D721Med (cell line): ENCODE data around the gene FOXN4.

Source experiments
- DNase-seq: peaks from one replicate; pipeline ENCODE4 v3.0.0; 2011; ENCODE audit warnings: low spot score; ENCODE audit not compliant: insufficient read length
- FAIRE-seq: peaks from 2 replicates; lab custom pipeline; 2011; peaks lifted over from hg19 to GRCh38; lab: Jason Lieb, UNC
- TF ChIP-seq, protein P1 (sequence below): IDR thresholded peaks from 2 replicates; pipeline ENCODE4 v1.5.1; 2012; ENCODE audit warnings: mild to moderate bottlenecking, control low read depth; ENCODE audit not compliant: insufficient read depth; ENCODE audit errors: missing control alignments

The FOXN4 gene, protein sequence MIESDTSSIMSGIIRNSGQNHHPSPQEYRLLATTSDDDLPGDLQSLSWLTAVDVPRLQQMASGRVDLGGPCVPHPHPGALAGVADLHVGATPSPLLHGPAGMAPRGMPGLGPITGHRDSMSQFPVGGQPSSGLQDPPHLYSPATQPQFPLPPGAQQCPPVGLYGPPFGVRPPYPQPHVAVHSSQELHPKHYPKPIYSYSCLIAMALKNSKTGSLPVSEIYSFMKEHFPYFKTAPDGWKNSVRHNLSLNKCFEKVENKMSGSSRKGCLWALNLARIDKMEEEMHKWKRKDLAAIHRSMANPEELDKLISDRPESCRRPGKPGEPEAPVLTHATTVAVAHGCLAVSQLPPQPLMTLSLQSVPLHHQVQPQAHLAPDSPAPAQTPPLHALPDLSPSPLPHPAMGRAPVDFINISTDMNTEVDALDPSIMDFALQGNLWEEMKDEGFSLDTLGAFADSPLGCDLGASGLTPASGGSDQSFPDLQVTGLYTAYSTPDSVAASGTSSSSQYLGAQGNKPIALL

DNA sequence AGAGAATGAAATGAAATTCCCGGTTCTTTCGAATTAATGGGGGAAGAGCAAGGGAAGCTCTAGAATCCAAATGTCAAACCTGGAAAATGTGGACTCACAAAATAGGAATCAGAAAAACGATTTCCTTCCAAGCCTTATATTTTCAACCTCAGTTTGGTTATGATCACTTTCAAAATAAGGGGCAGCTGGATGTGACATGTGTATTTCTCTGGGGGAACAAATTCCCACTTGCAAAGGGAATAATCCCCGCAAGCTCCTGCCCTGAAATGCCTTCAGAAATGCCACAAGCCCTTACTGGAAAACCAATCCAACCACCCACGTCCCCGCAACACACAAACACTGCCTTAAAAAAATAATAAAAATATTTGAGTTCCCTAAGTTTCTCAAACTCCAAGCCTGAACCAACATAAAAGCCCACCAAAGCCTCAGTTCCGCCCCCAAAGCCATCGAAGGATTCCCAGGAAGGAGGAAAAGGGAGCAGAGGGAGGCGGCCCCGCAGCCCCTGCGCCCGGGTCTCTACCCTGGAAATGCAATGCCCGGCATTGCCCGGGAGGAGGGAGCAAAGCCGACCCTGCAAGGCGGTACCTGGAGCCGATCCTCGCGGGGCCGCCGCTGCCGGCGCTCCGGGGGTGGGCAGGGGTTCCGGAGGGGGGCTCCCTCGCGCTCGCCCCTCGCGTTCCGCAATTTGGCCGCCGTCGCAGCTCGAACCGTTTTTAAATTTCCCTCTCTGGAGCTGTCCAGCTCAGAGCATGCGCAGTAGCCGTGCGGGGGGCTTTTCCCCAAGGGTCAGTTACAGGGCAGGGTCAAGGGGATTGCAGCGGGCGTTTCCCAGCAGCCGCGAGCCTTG is at the start of gene FOXN4:
Gene FOXN4 (minus strand): TSS at position 751 of the 847 bp plus-strand sequence. CDS start 963 bp downstream, outside the sequence.
- TF ChIP-seq, protein P1, sequence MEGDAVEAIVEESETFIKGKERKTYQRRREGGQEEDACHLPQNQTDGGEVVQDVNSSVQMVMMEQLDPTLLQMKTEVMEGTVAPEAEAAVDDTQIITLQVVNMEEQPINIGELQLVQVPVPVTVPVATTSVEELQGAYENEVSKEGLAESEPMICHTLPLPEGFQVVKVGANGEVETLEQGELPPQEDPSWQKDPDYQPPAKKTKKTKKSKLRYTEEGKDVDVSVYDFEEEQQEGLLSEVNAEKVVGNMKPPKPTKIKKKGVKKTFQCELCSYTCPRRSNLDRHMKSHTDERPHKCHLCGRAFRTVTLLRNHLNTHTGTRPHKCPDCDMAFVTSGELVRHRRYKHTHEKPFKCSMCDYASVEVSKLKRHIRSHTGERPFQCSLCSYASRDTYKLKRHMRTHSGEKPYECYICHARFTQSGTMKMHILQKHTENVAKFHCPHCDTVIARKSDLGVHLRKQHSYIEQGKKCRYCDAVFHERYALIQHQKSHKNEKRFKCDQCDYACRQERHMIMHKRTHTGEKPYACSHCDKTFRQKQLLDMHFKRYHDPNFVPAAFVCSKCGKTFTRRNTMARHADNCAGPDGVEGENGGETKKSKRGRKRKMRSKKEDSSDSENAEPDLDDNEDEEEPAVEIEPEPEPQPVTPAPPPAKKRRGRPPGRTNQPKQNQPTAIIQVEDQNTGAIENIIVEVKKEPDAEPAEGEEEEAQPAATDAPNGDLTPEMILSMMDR = no peak
- FAIRE-seq (no peak), DNase-seq (no peak)

DNA sequence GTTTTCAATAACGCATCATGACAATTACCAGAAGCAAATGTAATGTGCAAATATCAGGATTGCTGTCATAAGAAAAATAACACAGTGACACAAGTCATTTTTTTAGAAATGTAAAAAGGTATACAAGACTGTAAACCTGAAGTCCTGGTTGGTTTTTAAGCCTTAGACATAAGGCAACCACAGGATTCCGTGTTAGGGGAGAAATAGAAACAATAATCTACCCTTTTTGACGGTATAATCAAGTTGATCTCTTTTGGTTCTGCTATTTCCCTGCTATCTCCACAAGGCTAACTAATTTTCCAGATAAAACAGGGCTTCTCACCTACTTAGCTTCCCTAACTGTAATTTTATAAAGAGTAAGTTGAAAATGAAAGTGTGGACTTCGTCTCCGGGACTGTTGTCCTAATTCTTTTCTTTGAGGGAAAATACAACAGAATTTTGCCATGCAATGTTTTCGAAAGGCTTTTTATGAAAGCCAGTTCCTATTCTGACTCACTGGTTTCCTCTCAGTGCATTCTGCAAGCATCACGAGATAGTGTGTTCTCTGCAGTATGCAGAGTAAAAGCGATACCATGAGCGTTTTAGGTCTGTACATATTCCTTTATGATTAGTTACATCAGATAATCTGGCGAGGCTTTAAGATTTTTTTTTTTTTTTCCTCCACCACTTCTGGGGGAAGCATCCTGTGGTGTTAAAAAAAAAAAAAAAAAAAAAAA is 49.2 kb upstream of the FOXN4 start:
- no peak for DNase-seq

DNA sequence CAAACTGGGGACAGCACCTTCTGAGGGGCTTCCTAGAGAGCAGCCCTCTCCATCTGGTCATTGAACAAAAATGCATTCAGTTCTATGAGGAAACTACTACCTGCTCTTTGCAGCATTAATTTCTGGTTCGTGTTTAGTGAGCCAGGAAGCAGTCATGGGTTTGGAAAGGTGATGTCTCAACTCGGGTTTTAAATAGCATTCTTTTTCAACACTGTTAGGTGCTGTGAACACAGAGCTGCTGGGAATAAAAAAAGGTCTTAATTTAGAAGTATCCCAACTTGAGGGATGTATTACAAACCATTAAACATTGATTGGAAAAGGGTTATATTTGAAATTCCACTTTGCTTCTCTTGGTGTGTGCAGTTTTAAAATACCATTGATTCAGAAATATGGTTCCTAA is 47.9 kb upstream of the FOXN4 start:
- DNase-seq = no peak
- TF ChIP-seq, protein P1 = no peak
- no peak for FAIRE-seq

More for the DNA sequence above, 49.2 kb upstream of the FOXN4 start:
- TF ChIP-seq, protein P1 = no peak
- no peak for FAIRE-seq

DNA sequence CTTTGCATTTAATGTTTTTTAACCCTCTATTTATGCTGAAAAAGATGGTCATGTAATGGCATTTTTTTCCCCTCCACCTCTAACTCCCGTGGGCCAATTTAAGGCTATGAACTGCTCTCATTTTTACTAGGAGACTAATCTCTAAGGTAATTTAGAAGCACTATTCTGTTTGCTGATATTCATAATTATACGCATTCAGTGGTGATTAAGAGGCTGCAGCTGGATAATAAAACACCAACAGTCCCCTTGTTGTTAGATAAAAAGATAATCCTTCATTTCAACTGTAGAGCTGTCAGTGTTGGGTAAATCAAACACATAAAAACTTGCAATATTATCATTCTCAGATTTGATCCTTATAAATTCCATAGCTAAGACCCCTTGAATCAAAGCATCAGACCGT is 47.5 kb upstream of the FOXN4 start:
- FAIRE-seq (no peak), DNase-seq (no peak)
- TF ChIP-seq, protein P1 = no peak

DNA sequence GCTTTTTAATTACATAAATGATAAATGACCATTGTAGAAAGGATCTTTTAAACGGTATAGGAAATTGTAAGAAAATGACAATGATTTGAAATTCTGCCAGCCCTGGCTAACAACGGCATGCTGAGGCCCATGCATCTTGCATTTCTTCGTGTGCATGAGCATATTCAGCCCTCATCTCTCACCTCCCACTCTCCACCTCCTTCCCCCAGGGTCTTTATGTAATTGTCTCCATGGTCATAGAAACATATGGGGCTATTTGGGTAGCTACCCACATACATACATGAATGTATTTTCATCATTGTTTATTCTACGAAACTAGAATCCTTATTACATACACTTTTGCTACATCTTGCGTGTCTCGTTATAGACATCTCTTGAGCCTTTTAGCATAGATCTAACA is 43.1 kb upstream of the FOXN4 start:
- TF ChIP-seq, protein P1 = no peak
- DNase-seq = no peak
- no peak for FAIRE-seq

DNA sequence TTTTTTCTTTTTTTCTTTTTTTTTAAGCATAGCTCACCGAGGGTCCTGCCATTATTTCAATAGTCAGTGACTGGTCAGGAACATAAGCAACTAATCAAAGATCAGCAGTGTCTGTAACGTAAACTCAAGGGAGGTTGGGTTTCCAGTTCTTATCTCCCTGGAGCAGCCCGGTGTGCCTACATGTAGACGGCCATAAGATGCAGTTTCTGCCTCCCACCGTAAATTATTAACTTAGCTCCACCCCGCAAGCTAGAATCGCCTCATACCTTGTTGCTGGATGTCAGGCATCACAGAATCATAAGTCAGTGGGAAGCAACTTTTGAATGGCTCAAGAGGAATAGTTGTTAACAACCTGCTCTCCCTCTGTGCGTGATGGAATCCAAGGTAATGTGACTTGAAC is 38.5 kb upstream of the FOXN4 start, which contains the start of gene MYO1H:
Gene MYO1H (plus strand): TSS at position 312 of the 400 bp plus-strand sequence. CDS start 61 bp downstream, at position 373.
- FAIRE-seq (no peak), DNase-seq (no peak)
- TF ChIP-seq, protein P1 = no peak
